Keratinocyte (primary cell): ENCODE results near the gene ACKR3. TPM values are rescaled to one million over a fixed set of nuclear protein-coding genes. Genes with fewer than 3 reads are reported as not detected.

Experiments
- DNase-seq: peaks from one replicate; pipeline ENCODE4 v3.0.0-alpha.2; 2011; ENCODE audit warnings: low read depth, missing footprints, low spot score
- FAIRE-seq: peaks from 2 replicates; lab custom pipeline; 2011; peaks lifted over from hg19 to GRCh38; lab: Jason Lieb, UNC
- H2AFZ ChIP-seq: 2 replicates; pipeline ENCODE4 v1.6.0; 2012; ENCODE audit warnings: low read length, control low read depth, inconsistent platforms; ENCODE audit not compliant: control insufficient read depth
- H3K27ac ChIP-seq: 2 replicates; pipeline ENCODE4 v1.5.1; 2011; ENCODE audit warnings: low read length; ENCODE audit not compliant: control insufficient read depth, insufficient read depth
- H3K27me3 ChIP-seq: 3 replicates; pipeline ENCODE4 v1.6.0; 2011; ENCODE audit warnings: low read length; ENCODE audit not compliant: control insufficient read depth, insufficient read depth; ENCODE audit errors: extremely low read depth
- H3K36me3 ChIP-seq, 2 experiments: 2 replicates in 1 of 2; 3 replicates in 1 of 2; pipeline ENCODE4 v1.5.1; 2011; ENCODE audit warnings: low read length in 2 of 2, mild to moderate bottlenecking in 1 of 2; ENCODE audit not compliant: control insufficient read depth in 2 of 2, insufficient read depth in 2 of 2; ENCODE audit errors: extremely low read depth in 1 of 2
- H3K4me1 ChIP-seq: 3 replicates; pipeline ENCODE4 v1.5.1; 2011; ENCODE audit warnings: low read length; ENCODE audit not compliant: control insufficient read depth, insufficient read depth; ENCODE audit errors: extremely low read depth
- H3K4me2 ChIP-seq: 3 replicates; pipeline ENCODE4 v1.6.0; 2011; ENCODE audit warnings: low read depth, low read length; ENCODE audit not compliant: control insufficient read depth, insufficient read depth; ENCODE audit errors: extremely low read depth
- H3K4me3 ChIP-seq, 3 experiments: fragments of 200-600 bp in 1 of 3; sonication (generic) in 1 of 3; 2 replicates in 2 of 3; 3 replicates in 1 of 3; pipeline ENCODE4 v1.5.1; 2011 to 2016; ENCODE audit warnings: low read length in 3 of 3, mild to moderate bottlenecking in 3 of 3, control low read depth in 2 of 3, inconsistent platforms in 1 of 3, low read depth in 1 of 3, mixed read lengths in 1 of 3, mixed run types in 1 of 3, moderate library complexity in 1 of 3; ENCODE audit not compliant: control insufficient read depth in 2 of 3, insufficient read depth in 2 of 3; ENCODE audit errors: extremely low read depth in 1 of 3
- H3K79me2 ChIP-seq: 2 replicates; pipeline ENCODE4 v1.6.0; 2012; ENCODE audit warnings: low read length; ENCODE audit not compliant: control insufficient read depth, insufficient read depth
- H3K9ac ChIP-seq: 3 replicates; pipeline ENCODE4 v1.6.0; 2011; ENCODE audit warnings: low read length; ENCODE audit not compliant: control insufficient read depth, insufficient read depth; ENCODE audit errors: extremely low read depth
- H3K9me1 ChIP-seq: 3 replicates; pipeline ENCODE4 v1.6.0; 2011; ENCODE audit warnings: low read length; ENCODE audit not compliant: control insufficient read depth, insufficient read depth; ENCODE audit errors: extremely low read depth
- H3K9me3 ChIP-seq: 2 replicates; pipeline ENCODE4 v1.5.1; 2012; ENCODE audit warnings: low read depth, low read length; ENCODE audit not compliant: control insufficient read depth
- H4K20me1 ChIP-seq: 3 replicates; pipeline ENCODE4 v1.6.0; 2011; ENCODE audit warnings: low read length; ENCODE audit not compliant: control insufficient read depth, insufficient read depth; ENCODE audit errors: extremely low read depth
- EZH2 ChIP-seq: IDR thresholded peaks from one replicate; pipeline ENCODE4 v1.6.1; 2012; ENCODE audit warnings: inconsistent platforms, mild to moderate bottlenecking, low read length, moderate library complexity
- dilution Hi-C: fragments of 300-500 bp; cut with MboI; formaldehyde crosslinking; loops from one replicate; pipeline ENCODE4 v1.7.0; 2020; ENCODE audit warnings: low sequenced_read_pairs; ENCODE audit not compliant: extremely low pct_ligation_motif_present
- polyA plus RNA-seq, 5 experiments: library from polyadenylated mRNA; depleted of rRNA in 3 of 5; stranded (reverse) in 3 of 5; stranded (forward) in 1 of 5; unstranded in 1 of 5; fragments of >200 nt; gene quantifications; 1 replicate in 1 of 5; 2 replicates in 3 of 5; 3 replicates in 1 of 5; pipeline versions ENCODE4 v1.2.1 to v1.2.3, GENCODE V29; 2011 to 2012; ENCODE audit warnings: missing spikeins in 2 of 5, low read depth in 1 of 5, low replicate concordance in 1 of 5
- TF ChIP-seq, protein P1 (sequence below), 3 experiments: IDR thresholded peaks in 1 of 3; conservative IDR thresholded peaks in 1 of 3; optimal IDR thresholded peaks in 1 of 3; 2 replicates in 2 of 3; 3 replicates in 1 of 3; pipeline versions ENCODE3 to v1.5.1; 2011; ENCODE audit warnings: low read length in 3 of 3, mild to moderate bottlenecking in 3 of 3, moderate library complexity in 2 of 3, control low read depth in 1 of 3, inconsistent platforms in 1 of 3; ENCODE audit not compliant: insufficient read depth in 2 of 3; ENCODE audit errors: extremely low read depth in 1 of 3

ACKR3 gene
- polyA plus RNA-seq, 1 donor (not counting 4 experiments of a cell fraction or from before 2014, with no cell fraction given) = 29.4 TPM

DNA sequence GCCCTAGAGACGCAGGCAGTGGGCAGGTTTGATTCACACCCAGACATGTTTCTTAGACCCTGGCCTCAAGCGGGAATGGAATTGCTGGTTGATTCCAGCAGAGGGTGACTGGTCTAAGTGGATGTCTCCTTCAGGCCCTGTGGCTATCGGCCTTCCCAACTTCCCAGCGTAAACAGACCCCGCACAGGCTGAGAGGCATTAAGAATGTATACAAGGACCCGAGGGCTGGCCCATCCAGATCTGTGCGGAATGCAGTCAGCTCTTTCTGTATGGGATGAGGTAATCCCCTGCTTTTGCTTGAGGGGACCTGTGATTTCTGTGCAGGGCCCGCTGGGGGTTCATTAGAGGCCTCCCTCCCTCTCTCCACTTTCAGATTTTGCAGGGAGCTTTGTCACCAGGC, 6.5 kb downstream of the ACKR3 start:
- DNase-seq (no peak), FAIRE-seq (no peak)
- H3K27me3 ChIP-seq = no peaks in the 10 kb centered on the region
- no peak overlapping the region for H2AFZ ChIP-seq
- no peak overlapping the region for H3K4me3 ChIP-seq
- H4K20me1 ChIP-seq = no peaks in the 10 kb centered on the region
- no peak overlapping the region for H3K9ac ChIP-seq
- TF ChIP-seq, protein P1, sequence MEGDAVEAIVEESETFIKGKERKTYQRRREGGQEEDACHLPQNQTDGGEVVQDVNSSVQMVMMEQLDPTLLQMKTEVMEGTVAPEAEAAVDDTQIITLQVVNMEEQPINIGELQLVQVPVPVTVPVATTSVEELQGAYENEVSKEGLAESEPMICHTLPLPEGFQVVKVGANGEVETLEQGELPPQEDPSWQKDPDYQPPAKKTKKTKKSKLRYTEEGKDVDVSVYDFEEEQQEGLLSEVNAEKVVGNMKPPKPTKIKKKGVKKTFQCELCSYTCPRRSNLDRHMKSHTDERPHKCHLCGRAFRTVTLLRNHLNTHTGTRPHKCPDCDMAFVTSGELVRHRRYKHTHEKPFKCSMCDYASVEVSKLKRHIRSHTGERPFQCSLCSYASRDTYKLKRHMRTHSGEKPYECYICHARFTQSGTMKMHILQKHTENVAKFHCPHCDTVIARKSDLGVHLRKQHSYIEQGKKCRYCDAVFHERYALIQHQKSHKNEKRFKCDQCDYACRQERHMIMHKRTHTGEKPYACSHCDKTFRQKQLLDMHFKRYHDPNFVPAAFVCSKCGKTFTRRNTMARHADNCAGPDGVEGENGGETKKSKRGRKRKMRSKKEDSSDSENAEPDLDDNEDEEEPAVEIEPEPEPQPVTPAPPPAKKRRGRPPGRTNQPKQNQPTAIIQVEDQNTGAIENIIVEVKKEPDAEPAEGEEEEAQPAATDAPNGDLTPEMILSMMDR (optimal IDR thresholded peaks at IDR 0.05 in 1 of 3, IDR thresholded peaks at IDR 0.05 in 1 of 3, conservative IDR thresholded peaks at IDR 0.05 in 1 of 3; ENCODE audit: extremely low read depth in 1 of 3, insufficient read depth in 2 of 3, low read length in 3 of 3) = no peak
- TF ChIP-seq EZH2 = no peak
- no peak overlapping the region for H3K27ac ChIP-seq
- H3K9me3 ChIP-seq = no peaks in the 10 kb centered on the region
- dilution Hi-C loops = no loop called here
- peaks cover 0 to 2% of the 10 kb centered on the region in 2 experiments for H3K36me3 ChIP-seq
- no peak overlapping the region for H3K4me2 ChIP-seq
- no peaks in the 10 kb centered on the region for H3K79me2 ChIP-seq
- no peaks in the 10 kb centered on the region for H3K9me1 ChIP-seq
- H3K4me1 ChIP-seq = peaks cover 6% of the 10 kb centered on the region

DNA sequence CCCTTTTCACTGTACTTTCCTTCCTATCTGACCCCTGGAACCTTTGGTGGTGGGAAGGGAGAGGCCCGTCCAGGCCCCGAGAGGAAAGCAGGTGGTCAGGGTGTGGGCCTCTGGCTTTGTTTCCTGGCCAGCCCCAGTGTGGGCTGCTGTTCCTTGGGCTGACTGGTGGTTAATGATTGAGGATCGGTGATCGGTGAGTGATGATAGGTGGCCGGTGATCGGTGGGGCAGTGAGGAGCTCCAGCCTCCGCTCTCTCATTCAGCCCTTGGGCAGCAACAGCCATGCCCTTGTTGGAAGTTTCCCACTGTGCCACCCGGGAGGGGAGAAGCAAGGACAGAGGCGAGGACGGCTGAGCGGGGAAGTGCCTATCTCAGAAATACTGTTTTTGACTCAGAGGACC, 7.3 kb downstream of the ACKR3 start:
- no peaks in the 10 kb centered on the region for H3K9me1 ChIP-seq
- dilution Hi-C loops = no loop called here
- no peak for DNase-seq
- H3K4me2 ChIP-seq = no peak overlapping the region
- H3K4me3 ChIP-seq = no peak overlapping the region
- H2AFZ ChIP-seq = no peak overlapping the region
- H3K36me3 ChIP-seq = peaks cover 0 to 2% of the 10 kb centered on the region in 2 experiments
- no peaks in the 10 kb centered on the region for H3K27me3 ChIP-seq
- TF ChIP-seq EZH2 = no peak
- TF ChIP-seq, protein P1 (optimal IDR thresholded peaks at IDR 0.05 in 1 of 3, IDR thresholded peaks at IDR 0.05 in 1 of 3, conservative IDR thresholded peaks at IDR 0.05 in 1 of 3; ENCODE audit: extremely low read depth in 1 of 3, insufficient read depth in 2 of 3, low read length in 3 of 3) = no peak
- H3K9me3 ChIP-seq = no peaks in the 10 kb centered on the region
- no peaks in the 10 kb centered on the region for H3K79me2 ChIP-seq
- H4K20me1 ChIP-seq = no peaks in the 10 kb centered on the region
- no peak overlapping the region for H3K27ac ChIP-seq
- no peak for FAIRE-seq
- no peaks in the 10 kb centered on the region for H3K4me1 ChIP-seq
- no peak overlapping the region for H3K9ac ChIP-seq
